ENCODE results near the gene PLPPR1. TPM values are rescaled to one million over a fixed set of nuclear protein-coding genes. Genes with fewer than 3 reads are reported as not detected.

PLPPR1 gene
- total and polyA plus RNA-seq, 9 donors: 0.07 to 1.1 (median 0.14) TPM; not detected in 5

DNA sequence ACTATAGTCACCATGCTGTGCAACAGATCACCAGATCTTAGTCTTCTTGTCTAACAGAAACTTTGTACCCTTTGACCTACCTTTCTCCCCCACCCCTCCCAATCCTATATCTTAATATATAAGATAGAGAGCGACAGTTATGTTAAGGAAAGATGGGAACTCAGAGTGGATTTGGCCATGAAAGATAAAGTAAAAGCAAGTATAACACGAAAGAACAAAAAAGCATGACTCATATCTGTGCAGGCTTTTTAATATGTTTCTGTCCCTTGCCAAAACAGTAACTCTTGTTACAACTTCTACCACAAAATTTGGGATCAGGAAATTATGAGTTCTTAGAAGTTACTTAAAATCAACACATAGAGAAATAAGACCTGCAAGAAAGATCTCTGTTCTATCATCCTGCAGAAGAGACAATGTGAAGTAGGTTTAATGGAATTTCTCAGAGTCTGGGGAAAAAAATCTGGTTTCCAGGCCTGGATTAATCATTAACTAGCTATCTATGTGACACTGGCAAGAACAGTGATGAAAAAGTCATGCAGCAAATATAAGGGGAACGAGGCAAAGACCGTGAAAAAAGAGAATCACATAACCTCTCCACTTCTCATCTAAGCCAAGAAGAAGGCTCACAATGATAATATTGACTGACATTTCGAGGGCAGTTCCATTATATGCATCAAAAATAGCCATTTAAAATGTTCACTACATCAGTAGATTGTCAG, 337.7 kb downstream of the PLPPR1 start:
- Histone ChIP-seq H3K4me1 (ENCODE audit: insufficient read depth) (no peaks in the 10 kb centered on the region), H3K9me3 (no peaks in the 10 kb centered on the region), H3K27me3 (no peaks in the 10 kb centered on the region), H3K4me3 (no peak overlapping the region), H3K36me3 (no peaks in the 10 kb centered on the region), H3K27ac (no peak overlapping the region)
- intact Hi-C loops (cut with DNase I): no loop called here
- 42 to 49% (median 43%) methylated on average over 5 of the region's 5 CpGs for WGBS, 3 donors
- no peak for TF ChIP-seq POLR2A (IDR thresholded peaks at IDR 0.05)
- TF ChIP-seq, protein P1, sequence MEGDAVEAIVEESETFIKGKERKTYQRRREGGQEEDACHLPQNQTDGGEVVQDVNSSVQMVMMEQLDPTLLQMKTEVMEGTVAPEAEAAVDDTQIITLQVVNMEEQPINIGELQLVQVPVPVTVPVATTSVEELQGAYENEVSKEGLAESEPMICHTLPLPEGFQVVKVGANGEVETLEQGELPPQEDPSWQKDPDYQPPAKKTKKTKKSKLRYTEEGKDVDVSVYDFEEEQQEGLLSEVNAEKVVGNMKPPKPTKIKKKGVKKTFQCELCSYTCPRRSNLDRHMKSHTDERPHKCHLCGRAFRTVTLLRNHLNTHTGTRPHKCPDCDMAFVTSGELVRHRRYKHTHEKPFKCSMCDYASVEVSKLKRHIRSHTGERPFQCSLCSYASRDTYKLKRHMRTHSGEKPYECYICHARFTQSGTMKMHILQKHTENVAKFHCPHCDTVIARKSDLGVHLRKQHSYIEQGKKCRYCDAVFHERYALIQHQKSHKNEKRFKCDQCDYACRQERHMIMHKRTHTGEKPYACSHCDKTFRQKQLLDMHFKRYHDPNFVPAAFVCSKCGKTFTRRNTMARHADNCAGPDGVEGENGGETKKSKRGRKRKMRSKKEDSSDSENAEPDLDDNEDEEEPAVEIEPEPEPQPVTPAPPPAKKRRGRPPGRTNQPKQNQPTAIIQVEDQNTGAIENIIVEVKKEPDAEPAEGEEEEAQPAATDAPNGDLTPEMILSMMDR (IDR thresholded peaks at IDR 0.05): no peak
- no peak for TF ChIP-seq EP300 (IDR thresholded peaks at IDR 0.05)
- no peak for DNase-seq

DNA sequence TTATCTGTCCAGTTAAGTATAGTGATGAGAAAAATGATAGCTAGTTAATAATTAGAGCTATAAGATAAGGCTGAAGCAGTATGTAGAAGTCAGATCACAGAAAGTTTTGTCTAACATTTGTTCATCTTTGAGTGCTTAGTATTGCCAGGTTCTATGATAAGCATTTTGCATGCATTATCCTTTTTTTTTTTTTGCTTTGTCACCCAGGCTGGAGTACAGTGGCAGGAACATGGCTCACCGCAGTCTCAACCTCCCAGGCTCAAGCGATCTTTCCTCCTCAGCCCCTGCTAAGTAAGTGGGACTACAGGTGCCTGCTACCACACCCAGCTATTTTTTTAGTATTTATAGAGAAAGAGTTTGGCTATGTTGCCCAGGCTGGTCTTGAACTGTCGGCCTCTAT, 338.8 kb downstream of the PLPPR1 start:
- no peaks in the 10 kb centered on the region for H3K9me3 ChIP-seq
- no peak overlapping the region for H3K27ac ChIP-seq
- no peaks in the 10 kb centered on the region for H3K27me3 ChIP-seq
- intact Hi-C loops (cut with DNase I): no loop called here
- no peak for DNase-seq
- H3K4me1 ChIP-seq (ENCODE audit: insufficient read depth): no peaks in the 10 kb centered on the region
- 91 to 95% (median 94%) methylated on average over 3 of the region's 3 CpGs for WGBS, 3 donors
- no peak overlapping the region for H3K4me3 ChIP-seq
- H3K36me3 ChIP-seq: no peaks in the 10 kb centered on the region
- TF ChIP-seq, protein P1 (IDR thresholded peaks at IDR 0.05): no peak
- TF ChIP-seq EP300 (IDR thresholded peaks at IDR 0.05) (no peak), POLR2A (IDR thresholded peaks at IDR 0.05) (no peak)

DNA sequence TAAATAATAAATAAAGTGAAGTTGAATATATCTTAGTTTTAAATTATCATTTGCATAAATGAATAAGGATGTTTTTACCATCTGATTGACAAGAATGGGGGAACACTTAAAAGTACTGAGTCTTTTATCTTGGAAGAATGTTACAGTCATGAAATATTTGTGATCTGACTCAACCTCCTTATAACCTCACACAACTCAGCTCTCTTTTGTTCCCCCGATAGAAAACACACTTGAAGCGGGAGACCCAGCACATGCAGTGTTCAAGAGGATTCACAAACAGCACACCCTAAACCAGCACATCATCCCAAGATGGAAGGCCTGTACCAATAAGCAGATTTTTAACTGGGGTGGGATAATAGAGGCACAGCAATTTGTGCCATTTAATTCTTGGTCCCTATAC, 340.8 kb downstream of the PLPPR1 start:
- H3K4me1 ChIP-seq (ENCODE audit: insufficient read depth): no peaks in the 10 kb centered on the region
- TF ChIP-seq EP300 (IDR thresholded peaks at IDR 0.05): no peak
- TF ChIP-seq, protein P1 (IDR thresholded peaks at IDR 0.05): no peak
- no peak for TF ChIP-seq POLR2A (IDR thresholded peaks at IDR 0.05)
- H3K27ac ChIP-seq: no peak overlapping the region
- H3K36me3 ChIP-seq: no peaks in the 10 kb centered on the region
- H3K9me3 ChIP-seq: no peaks in the 10 kb centered on the region
- WGBS, 3 donors: 76 to 79% (median 78%) methylated on average over 2 of the region's 2 CpGs
- H3K4me3 ChIP-seq: no peak overlapping the region
- no peaks in the 10 kb centered on the region for H3K27me3 ChIP-seq
- intact Hi-C loops (cut with DNase I): no loop called here
- no peak for DNase-seq

DNA sequence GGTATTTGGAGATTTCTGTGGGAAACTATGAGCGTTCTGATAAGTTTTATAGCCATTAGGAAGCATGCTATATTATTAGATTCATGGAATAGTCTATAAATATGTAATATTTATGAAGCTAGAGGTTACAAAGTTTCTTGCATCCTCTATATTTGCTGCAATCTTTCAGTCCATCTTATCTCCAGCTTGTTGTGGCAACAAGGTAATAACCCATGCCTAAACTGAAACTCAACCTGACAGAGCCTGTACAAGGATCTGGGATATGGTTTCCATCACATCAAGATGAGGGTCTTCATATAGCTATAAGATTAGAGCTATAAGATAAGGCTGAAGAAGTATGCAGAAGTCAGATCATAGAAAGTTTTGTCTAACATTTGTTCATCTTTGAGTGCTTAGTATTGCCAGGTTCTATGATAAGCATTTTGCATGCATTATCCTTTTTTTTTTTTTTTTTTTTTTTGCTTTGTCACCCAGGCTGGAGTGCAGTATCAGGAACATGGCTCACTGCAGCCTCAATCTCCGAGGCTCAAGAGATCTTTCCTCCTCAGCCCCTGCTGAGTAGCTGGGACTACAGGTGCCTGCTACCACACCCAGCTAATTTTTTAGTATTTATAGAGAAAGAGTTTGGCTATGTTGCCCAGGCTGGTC, 341.5 kb downstream of the PLPPR1 start:
- no peaks in the 10 kb centered on the region for H3K9me3 ChIP-seq
- TF ChIP-seq EP300 (IDR thresholded peaks at IDR 0.05) (no peak), POLR2A (IDR thresholded peaks at IDR 0.05) (no peak)
- TF ChIP-seq, protein P1 (IDR thresholded peaks at IDR 0.05): no peak
- no peaks in the 10 kb centered on the region for H3K4me1 ChIP-seq (ENCODE audit: insufficient read depth)
- intact Hi-C loops (cut with DNase I): no loop called here
- H3K4me3 ChIP-seq: no peak overlapping the region
- H3K27ac ChIP-seq: no peak overlapping the region
- WGBS, 3 donors: 60 to 77% (median 70%) methylated on average over 2 of the region's 2 CpGs
- no peak for DNase-seq
- H3K36me3 ChIP-seq: no peaks in the 10 kb centered on the region
- no peaks in the 10 kb centered on the region for H3K27me3 ChIP-seq
